Mucosa of stomach (tissue), 1 donor: Measurements from ENCODE around the gene LMO2.

Source experiments
- H3K27me3 ChIP-seq: one replicate; pipeline ENCODE4 v1.7.0; 2013; ENCODE audit warnings: mild to moderate bottlenecking, low read length; ENCODE audit not compliant: control insufficient read depth, insufficient read depth
- H3K36me3 ChIP-seq: one replicate; pipeline ENCODE4 v1.7.0; 2013; ENCODE audit warnings: low read length; ENCODE audit not compliant: control insufficient read depth, insufficient read depth
- H3K4me1 ChIP-seq: one replicate; pipeline ENCODE4 v1.7.0; 2013; ENCODE audit warnings: mild to moderate bottlenecking, low read length; ENCODE audit not compliant: control insufficient read depth, insufficient read depth
- H3K4me3 ChIP-seq: one replicate; pipeline ENCODE4 v1.7.0; 2013; ENCODE audit warnings: low read length
- H3K9ac ChIP-seq: one replicate; pipeline ENCODE4 v1.7.0; 2013; ENCODE audit warnings: mild to moderate bottlenecking, low read length, moderate library complexity
- H3K9me3 ChIP-seq: one replicate; pipeline ENCODE4 v1.7.0; 2013; ENCODE audit warnings: mild to moderate bottlenecking, low read length, moderate library complexity; ENCODE audit not compliant: control insufficient read depth
- donor health status: Pancreatic carcinoma.

LMO2 gene

GRCh38 chr11:33819278-33820035 is 72.4 kb downstream of the LMO2 start:
- Histone ChIP-seq H3K4me3 (no peak overlapping the region), H3K9ac (no peak overlapping the region), H3K27me3 (peaks cover 27% of the 10 kb centered on the region), H3K36me3 (no peaks in the 10 kb centered on the region), H3K4me1 (no peaks in the 10 kb centered on the region), H3K9me3 (no peaks in the 10 kb centered on the region)
